SK-N-DZ (cell line): ENCODE measurements around the gene ATP6V0E1. TPM values are rescaled to one million over a fixed set of nuclear protein-coding genes. Genes with fewer than 3 reads are reported as not detected.
A peak's percentile ranks its signal among the peaks of the same experiment; 100 is the strongest.

Experiments used
- DNase-seq: peaks from one replicate; pipeline ENCODE4 v3.0.0-alpha.2; 2015; ENCODE audit warnings: low spot score
- polyA plus RNA-seq, 2 experiments: library from polyadenylated mRNA; depleted of rRNA; stranded (reverse); fragments of >200 nt; gene quantifications; 2 replicates each; pipeline ENCODE4 v1.2.3, GENCODE V29; 2014

ATP6V0E1 gene
- polyA plus RNA-seq (2014; cell fraction: cytosol; rRNA removed) = 110 and 112 TPM in 2 replicates
- polyA plus RNA-seq (2014; cell fraction: nucleus; rRNA removed) = 64.3 and 66.7 TPM in 2 replicates

- peak; percentile 93 for DNase-seq
Observed at GRCh38 chr5:172983542-172984243, at the start of gene ATP6V0E1. Gene ATP6V0E1, plus strand, starts transcription at chr5:172983771. Its CDS starts 90 bp downstream, at chr5:172983861.

- no peak for DNase-seq
Observed at GRCh38 chr5:172935096-172935495, 48.5 kb upstream of the ATP6V0E1 start.

- no peak for DNase-seq
Observed at GRCh38 chr5:172936401-172936800, 47.2 kb upstream of the ATP6V0E1 start.

- DNase-seq = peak; percentile 31
Observed at GRCh38 chr5:172939071-172939470, 44.5 kb upstream of the ATP6V0E1 start.

GRCh38 chr5:172939611-172940267 lies 43.8 kb upstream of the ATP6V0E1 start:
- peak; percentile 62 for DNase-seq

GRCh38 chr5:172940268-172941066 lies 43.1 kb upstream of the ATP6V0E1 start:
- DNase-seq = no peak

GRCh38 chr5:172941067-172941516 lies 42.5 kb upstream of the ATP6V0E1 start:
- no peak for DNase-seq

GRCh38 chr5:172942556-172942955 lies 41.0 kb upstream of the ATP6V0E1 start:
- no peak for DNase-seq

GRCh38 chr5:172943283-172943841 lies 40.2 kb upstream of the ATP6V0E1 start:
- no peak for DNase-seq

GRCh38 chr5:172943906-172944305 lies 39.7 kb upstream of the ATP6V0E1 start:
- DNase-seq = no peak

GRCh38 chr5:172944741-172945140 lies 38.8 kb upstream of the ATP6V0E1 start:
- DNase-seq = no peak

- no peak for DNase-seq
Observed at GRCh38 chr5:172945151-172945550, 38.4 kb upstream of the ATP6V0E1 start.

GRCh38 chr5:172946146-172946545 lies 37.4 kb upstream of the ATP6V0E1 start:
- no peak for DNase-seq

- no peak for DNase-seq
Observed at GRCh38 chr5:172949426-172949825, 34.1 kb upstream of the ATP6V0E1 start.

GRCh38 chr5:172950176-172950965 lies 33.2 kb upstream of the ATP6V0E1 start:
- DNase-seq = no peak

GRCh38 chr5:172951371-172952033 lies 32.1 kb upstream of the ATP6V0E1 start:
- DNase-seq = no peak

GRCh38 chr5:172952034-172952511 lies 31.5 kb upstream of the ATP6V0E1 start:
- DNase-seq = no peak

GRCh38 chr5:172953776-172954675 lies 29.5 kb upstream of the ATP6V0E1 start:
- no peak for DNase-seq

GRCh38 chr5:172954751-172955159 lies 28.8 kb upstream of the ATP6V0E1 start:
- no peak for DNase-seq
